Limb (tissue), 2 donors: ENCODE results near the gene RNF135.
"Not testable (repeated sequence)": the region's sequence is repeated elsewhere in the genome, so short reads cannot be mapped to it uniquely, and the experiment has no call there.

Experiments used
- DNase-seq, 2 donors: peaks; one replicate each; pipeline ENCODE4 v3.0.0-alpha.2; 2016; ENCODE audit errors: extremely low spot score in 2 of 2

RNF135 gene

DNA sequence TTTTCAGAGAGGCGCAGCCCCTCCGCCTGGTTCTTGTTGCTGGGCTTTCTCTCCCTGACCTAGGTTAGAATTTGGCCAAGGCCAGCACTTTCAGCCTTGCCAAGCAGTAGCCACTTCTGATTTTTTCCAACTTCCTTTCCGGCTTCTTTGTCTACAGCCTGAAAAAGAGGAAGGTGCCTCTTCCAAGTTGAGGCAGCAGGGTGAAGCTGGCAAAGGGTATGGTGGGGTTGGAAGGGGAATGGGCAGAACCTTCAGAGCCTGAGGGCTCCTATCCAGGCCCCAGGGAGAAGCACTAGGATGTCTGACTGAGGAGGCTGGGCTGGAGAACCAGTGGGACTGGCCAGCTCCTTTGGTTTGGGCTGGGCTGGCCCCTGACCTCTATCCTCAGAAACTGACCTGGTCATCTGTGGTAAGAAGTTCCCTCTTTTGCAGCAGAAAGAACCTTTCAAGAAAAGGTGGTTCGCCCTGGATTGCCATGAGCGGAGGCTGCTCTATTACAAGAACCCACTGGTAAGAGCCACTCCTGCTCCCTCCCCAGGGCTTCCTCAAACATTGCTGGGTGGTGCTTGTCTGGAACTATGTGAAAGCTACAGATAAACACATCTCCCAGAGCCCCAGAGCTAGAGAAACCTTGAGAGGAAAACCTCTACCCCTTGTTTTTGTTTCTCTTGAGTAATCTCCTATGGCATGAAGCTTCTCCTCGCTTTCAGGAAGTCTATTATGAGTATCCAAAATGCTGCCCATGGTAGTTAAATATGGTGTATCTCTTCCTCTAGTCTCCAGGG, 16.6 kb upstream of the RNF135 start:
- no peak for DNase-seq

DNA sequence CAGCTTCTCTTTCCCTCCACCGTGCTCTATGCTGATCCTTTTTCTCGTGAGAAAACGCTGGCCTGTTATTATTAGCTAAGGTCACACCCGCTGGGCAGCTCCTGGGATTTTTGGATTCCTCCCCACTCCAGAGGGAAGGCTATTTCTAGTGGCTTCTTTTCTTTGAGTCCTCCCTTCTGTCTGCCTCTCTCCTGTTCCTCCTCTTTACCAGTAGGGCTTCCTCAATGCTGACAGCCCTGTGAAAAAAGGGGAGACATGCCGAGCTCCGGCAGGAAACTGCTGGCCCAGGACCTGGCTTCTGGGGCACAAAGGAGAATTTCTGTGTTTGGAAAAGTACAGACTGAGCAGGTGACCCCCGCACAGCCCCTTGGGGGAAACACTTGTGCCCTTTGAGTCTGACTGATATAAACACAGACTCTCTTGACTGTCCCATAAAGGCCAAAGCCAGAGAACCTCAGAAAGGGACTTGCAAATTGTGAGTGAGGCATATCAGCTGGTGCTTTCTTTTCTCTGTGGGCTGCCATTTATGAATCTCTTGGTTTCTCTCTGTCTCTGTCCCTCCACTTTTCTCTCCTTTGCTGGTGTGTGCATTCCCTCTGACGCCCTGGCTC, 14.0 kb upstream of the RNF135 start:
- no peak for DNase-seq

DNA sequence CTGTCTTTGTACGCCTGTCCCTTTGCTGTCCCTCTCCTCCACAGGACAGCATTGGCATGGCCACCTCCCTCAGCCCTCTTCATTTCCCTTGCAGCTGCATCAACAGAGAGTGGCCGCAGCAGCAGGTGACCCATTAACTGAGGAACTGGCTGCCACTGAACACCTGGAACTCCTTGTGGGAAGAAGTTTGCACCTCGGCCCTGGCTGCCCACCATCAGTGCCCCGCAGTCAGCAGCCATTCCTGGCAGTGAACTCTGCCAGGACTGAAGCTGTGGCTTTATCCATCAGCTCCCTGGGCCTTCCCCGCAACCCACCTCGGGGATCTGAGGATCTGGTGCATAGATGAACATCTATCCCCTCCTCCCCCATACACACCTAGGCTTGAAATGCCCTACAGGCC, 13.1 kb upstream of the RNF135 start:
- no peak for DNase-seq

DNA sequence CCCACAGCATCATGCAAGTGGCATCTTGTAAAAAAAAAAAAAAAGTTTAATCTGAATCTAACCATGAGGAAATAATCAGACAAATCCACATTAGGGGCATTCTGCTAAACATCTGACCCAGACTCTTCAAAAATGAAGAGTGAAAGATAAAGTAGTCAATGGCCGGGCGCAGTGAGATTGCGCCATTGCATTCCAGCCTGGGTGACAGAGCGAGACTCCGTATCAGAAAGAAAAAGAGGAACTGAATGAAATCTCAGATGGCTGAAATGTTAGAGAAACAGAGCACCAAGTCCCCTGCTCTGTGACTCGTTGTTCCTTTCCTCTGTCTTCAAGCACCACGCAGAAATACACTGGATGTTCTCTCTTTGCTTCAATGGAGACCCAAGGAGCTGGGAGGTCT, 12.7 kb upstream of the RNF135 start:
- no peak for DNase-seq

DNA sequence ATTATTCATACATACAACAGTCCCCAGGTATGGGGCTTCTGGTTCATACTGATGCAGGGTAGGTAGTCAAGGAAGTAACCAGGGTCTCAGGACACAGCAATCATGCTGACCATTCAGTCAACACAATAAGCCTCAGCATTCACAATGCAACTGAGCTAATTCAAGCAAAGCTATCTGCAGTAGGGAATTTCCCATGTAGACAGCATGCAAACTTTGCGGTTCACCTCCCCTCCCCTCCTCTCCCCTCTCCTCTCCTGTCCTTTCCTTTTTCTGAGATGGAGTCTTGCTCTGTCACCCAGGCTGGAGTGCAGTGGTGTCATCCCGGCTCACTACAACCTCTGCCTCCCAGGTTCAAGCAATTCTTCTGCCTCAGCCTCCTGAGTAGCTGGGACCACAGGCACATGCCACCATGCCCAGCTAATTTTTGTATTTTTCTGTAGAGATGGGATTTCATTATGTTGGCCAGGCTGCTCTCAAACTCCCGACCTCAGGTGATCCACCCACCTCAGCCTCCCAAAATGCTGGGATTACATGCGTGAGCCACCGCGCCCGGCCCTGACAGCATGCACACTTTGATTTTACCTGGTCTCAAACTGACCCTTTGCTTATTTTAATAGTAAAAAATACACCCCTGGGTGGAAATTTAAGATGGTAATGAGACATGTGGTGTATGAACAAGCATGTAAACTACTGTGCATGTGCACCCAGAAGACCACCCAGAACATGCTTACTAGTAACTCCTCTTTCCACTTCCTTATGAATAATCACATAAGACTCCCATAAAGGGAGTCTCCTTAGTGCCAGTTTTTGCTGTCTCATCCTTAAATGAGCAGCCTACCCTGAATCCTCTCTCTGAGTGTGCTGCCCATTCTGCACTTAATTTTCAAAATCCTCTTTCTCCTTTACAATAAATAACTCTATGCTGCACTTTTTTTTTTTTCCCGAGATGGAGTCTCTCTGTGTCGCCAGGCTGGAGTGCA, 9.3 kb upstream of the RNF135 start:
- DNase-seq, result no peak

DNA sequence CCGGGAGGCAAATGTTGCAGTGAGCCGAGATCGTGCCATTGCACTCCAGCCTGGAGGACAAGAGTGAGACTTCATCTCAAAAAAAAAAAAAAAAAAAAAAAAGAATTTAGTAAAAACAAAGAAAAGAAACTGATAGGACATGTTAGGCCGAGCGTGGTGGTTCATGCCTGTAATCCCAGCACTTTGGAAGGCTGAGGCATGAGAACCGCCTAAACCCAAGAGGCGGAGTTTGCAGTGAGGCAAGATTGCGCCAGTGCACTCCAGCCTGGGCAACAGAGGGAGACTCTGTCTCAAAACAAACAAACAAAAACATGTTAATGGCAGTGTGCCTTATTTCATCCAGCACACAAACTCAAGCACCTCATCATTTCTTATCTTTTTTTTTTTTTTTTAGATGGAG, 6.5 kb upstream of the RNF135 start:
- not testable (repeated sequence) for DNase-seq

DNA sequence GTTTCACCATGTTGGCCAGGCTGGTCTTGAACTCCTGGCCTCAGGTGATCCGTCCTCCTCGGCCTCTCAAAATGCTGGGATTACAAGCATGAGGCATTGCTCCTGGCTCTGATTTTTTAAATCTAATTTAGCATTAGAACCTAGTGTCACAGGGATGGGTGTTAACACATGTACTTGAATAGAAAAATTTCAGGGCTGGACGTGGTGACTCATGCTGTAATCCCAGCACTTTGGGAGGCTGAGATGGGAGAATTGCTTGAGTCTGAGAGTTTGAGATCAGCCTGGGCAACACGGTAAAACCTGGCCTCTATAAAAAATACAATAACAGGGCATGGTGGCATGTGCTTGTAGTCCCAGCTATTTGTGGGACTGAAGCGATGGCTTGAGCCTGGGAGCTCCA, 6.0 kb upstream of the RNF135 start:
- DNase-seq, result no peak

DNA sequence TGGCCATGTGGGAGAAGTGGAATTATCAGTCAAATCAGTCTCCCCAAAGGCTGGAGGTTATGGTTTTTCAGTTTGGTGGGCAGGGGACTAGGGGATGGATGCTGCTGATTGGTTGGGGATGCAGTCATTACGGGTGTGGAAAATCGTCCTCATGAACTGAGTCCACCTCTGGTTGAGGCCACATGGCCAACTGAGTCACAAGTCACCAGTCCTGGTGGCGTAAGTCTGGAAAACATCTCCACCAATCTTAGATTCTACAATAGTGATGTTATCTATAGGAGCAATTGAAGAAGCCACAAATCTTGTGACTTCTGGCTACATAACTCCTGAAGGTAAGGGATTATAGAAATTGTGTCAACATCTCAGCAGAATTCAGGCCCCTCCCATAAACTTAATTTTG, 5.2 kb upstream of the RNF135 start:
- DNase-seq, result no peak

DNA sequence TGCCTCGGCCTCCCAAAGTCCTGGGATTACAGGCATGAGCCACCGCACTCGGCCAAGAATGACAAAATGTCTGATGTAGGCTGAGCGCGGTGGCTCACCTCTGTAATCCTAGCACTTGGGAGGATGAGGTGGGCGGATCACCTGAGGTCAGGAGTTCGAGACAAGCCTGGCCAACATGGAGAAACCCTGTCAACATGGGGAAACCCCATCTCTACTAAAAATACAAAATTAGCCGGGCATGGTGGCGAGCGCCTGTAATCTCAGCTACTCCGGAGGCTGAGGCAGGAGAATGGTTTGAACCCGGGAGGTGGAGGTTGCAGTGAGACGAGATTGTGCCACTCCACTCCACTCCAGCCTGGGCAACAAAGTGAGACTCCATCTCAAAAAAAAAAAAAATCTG, 2.9 kb upstream of the RNF135 start:
- not testable (repeated sequence) for DNase-seq

DNA sequence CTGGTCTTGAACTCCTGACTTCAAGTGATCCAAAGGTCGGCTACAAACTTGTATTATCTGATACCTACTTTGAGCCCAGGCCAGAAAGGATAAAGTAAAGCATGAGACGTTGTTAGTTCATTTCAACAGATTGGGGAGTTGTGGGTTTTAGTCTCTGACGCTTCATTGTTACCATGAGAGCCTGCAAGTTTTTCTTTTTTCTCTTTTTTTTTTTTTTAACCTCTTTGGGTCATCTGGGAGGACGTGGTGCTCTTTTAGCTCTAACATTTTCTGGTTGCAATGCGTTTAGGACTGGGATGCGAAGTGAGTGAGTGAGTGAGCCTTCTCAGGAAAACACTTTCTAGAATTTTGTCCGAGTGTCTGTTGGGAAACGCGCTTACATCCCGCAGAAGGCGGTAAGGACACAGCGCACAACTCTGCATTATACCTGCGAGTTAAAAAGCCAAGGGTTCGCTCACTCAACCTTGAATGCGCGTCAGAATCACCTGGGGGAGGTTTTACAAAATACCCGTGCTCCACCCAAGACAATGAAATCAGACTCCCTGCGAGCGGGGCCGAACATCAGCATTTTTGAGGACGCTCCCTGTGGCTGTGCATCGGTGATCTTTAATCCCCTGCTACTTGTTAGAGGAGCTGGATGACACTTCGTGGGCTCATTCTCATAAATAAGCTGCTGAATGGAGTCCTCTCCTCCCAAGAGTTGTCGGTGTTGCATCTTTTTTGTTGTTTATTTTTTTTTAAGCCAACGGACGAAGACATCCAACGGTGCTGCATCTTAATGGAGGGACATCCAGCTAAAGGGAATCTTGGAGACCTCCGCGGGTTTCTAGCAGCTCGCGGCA, 629 bp upstream of the RNF135 start:
- DNase-seq, result peak in 1 of 2 donors; percentile 55

DNA sequence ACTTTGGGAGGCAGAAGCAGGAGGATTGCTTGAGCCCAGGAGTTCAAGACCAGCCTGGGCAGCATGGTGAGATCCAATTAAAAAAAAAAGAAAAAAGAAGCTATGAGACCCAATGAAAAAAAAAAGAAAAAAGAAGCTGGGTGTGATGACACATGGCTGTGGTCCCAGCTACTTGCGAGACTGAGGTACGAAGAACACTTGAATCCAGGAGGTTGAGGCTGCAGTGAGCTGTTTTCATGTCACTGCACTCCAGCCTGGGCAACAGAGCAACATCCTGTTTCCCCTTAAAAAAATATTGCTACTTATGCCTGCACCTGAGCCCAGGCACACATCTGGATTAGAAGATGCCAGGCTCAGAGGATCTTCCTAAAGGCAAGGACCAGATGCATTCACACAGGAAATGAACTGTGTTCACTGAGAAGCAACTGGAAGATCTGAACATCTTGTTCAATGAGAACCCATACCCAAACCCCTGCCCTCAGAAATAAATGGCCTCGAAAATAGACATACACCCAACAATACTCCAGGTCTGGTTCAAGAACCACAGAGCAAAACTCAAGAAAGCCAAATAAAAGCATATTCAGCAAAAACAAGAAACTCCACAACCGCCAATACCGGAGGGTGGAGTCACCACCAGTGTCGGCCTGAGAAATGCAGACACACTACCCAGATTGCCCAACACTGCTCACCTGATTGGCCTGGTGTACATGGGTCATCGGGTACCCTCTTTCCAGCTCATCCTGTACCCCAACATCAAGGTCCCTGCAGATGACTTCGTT, 4.4 kb downstream of the RNF135 start:
- no peak for DNase-seq

DNA sequence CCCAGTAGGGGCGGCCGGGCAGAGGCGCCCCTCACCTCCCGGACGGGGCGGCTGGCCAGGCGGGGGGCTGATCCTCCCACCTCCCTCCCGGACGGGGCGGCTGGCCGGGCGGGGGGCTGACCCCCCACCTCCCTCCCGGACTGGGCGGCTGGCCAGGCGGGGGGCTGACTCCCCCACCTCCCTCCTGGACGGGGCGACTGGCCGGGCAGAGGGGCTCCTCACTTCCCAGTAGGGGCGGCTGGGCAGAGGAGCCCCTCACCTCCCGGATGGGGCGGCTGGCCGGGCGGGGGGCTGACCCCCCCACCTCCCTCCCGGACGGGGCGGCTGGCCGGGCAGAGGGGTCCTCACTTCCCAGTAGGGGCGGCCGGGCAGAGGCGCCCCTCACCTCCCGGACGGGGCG, 9.1 kb downstream of the RNF135 start:
- DNase-seq, result not testable (repeated sequence)

DNA sequence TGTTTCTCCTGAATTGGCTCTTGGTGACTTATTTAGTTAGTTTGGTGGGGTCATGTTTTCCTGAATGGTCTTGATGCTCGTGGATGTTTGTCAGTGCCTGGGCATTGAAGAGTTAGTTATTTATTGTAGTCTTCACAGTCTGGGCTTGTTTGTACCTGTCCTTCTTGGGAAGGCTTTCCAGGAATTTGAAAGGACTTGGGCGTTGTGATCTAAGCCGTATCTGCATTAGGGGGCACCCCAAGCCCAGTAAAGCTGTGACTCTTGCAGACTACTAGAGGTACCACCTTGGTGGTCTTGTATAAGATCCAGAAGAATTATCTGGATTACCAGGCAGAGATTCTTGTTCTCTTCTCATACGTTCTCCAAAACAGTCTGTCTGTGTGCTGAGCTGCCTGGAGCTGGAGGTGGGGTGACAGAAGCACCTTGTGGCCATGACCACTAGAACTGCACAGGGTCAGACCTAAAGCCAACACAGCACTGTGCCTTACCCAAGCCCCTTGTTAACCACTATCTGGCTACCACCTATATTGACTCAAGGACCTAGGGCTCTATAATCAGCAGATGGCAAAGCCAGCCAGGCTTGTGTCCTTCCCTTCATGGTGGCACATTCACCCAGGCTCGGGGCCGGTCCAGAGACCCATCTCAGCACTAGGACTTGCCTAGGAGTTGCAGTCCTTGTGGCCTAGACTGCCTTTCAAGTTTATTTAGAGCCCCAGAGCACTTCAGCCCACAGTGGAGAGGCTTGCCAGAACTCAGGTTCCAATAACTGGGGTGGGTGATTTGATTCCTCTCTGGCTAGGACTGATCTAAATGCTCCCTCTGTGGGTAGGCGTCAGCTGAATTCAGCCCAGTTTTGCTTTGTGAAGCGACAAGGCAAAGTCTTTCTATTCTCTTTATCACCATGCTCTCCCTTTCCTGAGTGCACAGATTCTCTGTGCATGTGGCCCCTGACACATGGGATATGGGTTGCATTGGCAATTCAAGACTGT, 11.0 kb downstream of the RNF135 start:
- DNase-seq, result no peak

DNA sequence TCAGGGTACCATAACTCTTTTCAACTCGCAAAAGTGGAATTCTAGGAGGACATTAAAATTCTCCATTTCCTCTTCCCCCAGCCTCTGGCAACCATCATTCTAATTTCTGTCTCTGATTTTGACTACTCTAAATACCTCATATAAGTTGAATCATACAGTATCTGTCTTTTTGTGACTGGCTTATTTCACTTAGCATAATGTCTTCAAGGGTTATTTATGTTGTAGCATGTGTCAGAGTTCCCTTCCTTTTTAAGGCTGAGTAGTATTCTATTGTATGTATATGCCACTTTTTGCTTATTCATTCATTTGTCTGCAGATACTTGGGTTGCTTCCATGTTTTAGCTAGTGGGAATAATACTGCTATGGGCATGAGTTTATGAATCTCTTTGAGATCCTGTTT, 12.0 kb downstream of the RNF135 start:
- DNase-seq, result no peak

DNA sequence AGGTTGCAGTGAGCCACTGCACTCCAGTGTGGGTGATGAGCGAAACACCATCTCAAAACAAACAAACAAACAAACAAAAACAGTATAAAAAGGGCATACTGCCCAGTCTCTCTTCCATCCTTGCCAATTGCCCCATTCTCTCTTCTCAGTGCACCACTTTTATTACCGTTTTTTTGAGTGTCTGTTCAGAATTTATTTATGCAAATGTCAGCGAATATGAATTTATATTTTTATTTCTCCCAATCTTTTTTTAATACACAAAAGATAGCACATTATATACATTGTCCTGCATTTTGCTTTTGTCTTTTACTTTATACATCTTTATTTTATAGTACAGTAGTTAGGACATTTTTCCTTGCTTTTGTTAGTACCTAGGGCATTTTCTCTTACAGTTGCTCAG, 19.6 kb downstream of the RNF135 start:
- DNase-seq, result no peak

DNA sequence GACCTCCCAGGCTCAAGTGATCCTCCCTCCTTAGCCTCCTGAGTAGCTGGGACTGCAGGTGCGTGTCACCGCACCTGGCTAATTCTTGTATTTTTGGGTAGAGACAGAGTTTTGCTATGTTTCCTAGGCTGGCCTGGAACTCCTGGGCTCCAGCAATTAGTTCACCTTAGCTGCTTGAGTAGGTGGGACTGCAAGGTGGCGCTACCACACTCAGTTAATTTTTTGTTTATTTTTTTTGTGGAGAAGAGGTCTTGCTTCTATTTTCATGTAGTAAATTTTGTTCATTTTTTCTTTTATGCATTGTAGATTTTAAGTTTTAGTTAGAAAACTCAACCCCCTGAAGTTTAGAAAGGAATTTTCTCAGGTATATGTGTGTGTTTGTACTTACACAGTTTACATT, 21.7 kb downstream of the RNF135 start:
- DNase-seq, result no peak

DNA sequence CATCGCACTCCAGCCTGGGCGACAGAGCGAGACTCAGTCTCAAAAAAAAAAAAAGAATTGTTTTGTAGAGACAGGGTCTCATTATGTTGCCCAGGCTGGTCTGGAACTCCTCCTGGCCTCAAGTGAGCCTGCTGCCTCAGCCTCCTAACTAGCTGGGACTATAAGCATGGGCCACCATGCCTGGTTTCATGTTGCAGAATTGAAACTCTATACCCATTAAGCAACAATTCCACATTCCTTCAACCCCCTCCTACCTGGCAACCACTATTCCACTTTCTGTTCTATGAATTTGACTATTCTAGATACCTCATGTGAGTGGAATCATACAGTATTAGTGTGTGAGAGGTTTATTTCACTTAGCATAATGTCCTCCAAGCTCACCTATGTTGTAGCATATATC, 24.5 kb downstream of the RNF135 start:
- DNase-seq, result no peak

DNA sequence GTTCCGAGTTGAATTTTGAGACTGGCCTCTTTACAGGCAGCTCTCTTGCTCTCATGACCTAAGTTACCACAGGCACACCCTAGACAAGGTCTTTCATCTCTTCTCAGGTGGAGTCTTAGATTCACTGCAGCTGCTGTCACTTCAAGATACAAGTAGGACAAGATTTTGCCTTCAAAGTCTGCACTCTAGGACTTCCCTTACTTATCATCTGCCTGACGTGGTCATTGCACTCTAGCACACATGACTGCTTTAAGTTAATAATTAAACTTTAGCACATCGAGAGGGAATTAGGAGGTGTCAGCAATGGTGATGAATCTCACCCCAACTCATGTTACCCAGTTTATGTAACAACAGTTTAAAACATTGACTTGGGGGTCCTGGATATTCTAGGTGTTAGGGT, 25.6 kb downstream of the RNF135 start:
- no peak for DNase-seq

DNA sequence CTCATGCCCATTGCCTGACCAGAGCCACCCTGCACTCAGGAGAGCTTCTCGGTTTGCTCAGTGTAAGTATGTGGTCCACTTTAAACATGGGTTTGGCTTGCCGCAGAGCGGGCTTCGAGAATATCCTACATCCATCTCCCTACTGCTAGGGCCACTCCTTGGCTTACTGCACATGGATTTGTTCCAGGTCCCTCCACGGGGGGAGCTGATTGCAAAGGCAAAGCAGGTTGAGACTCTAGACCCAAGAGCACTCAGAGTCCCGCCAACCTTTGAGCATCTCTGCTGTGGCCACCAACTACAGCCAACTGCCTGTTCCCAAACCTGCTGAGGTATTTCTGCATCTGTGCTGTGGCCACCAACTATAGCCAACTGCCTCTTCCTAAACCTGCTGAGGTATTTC, 26.4 kb downstream of the RNF135 start:
- DNase-seq, result no peak
